Thoracic aorta (tissue), 2 donors: ENCODE data around the gene FAR2. TPM values are rescaled to one million over a fixed set of nuclear protein-coding genes. Genes with fewer than 3 reads are reported as not detected.

Experiments used
- ATAC-seq: fragments of 150-250 bp; one replicate; pipeline ENCODE4 v1.8.0; 2017; ENCODE audit warnings: low read depth; ENCODE audit not compliant: insufficient number of reproducible peaks, low FRiP score
- DNase-seq: peaks from one replicate; pipeline ENCODE4 v3.0.0-alpha.2; 2020; ENCODE audit warnings: low spot score
- H3K27ac ChIP-seq, 2 donors: fragments of 200-600 bp; sonication (generic); 1 replicate in 1 of 2; 2 replicates in 1 of 2; pipeline ENCODE4 v1.5.1; 2016; ENCODE audit warnings: mild to moderate bottlenecking in 2 of 2, moderate library complexity in 2 of 2
- H3K27me3 ChIP-seq: fragments of 200-600 bp; sonication (generic); replicated peaks from 2 replicates; pipeline ENCODE4 v1.6.0; 2016; ENCODE audit warnings: mild to moderate bottlenecking; ENCODE audit not compliant: insufficient read depth
- H3K36me3 ChIP-seq: fragments of 200-600 bp; sonication (generic); one replicate; pipeline ENCODE4 v1.5.1; 2016
- H3K4me1 ChIP-seq, 2 donors: fragments of 200-600 bp; sonication (generic); 1 replicate in 1 of 2; 2 replicates in 1 of 2; pipeline versions ENCODE4 v1.5.1 to v1.6.0; 2016; ENCODE audit warnings: low read depth in 2 of 2, mild to moderate bottlenecking in 1 of 2; ENCODE audit not compliant: control insufficient read depth in 1 of 2
- H3K4me3 ChIP-seq: fragments of 200-600 bp; sonication (generic); 2 replicates; pipeline ENCODE4 v1.5.1; 2016; ENCODE audit warnings: mild to moderate bottlenecking
- H3K9me3 ChIP-seq: fragments of 200-600 bp; sonication (generic); 2 replicates; pipeline ENCODE4 v1.5.1; 2016
- total RNA-seq, 2 donors: library from RNA; depleted of rRNA; stranded (reverse); fragments of >200 nt; gene quantifications; one replicate each; pipeline versions ENCODE4 v1.1.0 to v1.2.3, GENCODE V29; 2016
- TF ChIP-seq, protein P1 (sequence below): fragments of 200-600 bp; sonication (generic); IDR thresholded peaks from one replicate; pipeline ENCODE4 v1.5.1; 2019; ENCODE audit warnings: antibody characterized with exemption

The FAR2 gene
- total RNA-seq = 10 to 100 TPM in 1 of 2 donors, 1 to 10 TPM in 1; 8.5 to 16.9 TPM

DNA sequence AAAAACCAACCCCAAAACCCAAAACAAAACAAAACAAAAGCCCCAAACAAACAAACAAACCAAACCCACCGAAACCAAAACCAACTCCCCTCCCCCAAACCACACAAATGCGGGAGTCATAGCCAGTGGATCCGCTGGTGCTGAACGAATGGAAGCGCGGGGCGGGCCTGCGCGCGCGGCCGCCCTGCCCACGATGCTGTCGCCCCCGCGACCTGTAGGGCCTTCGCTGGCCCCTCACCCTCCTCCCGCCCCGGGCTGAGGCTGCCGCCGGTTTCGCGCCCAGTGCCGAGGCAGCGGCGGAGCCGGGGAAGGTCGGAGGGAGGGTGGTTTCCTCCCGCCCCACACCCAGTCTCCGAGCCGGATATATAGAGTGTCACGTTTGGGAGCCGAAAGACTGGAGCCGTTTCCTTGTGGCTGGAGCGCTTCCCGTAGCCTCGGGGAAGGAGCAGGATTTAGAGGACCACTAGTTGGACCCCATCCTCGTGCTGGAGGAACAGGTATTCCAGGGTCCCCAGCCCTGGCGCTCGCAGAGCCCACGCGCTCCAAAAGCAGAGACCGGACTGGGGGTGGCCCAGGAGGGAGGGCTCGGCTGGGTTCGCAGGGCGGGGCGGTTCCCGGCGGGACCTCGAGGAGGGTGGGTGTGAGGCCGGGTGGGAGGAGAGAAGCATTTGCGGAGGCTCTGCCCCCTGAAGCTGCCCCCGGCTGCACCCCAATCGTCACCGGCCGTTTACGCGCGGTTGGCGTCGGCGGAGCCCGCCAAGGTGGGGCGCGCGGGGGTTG is at the start of gene FAR2:
Gene FAR2, plus strand, starts transcription at position 368 of the 780 bp plus-strand sequence. CDS start 121,172 bp downstream, outside the sequence.
- TF ChIP-seq, protein P1, sequence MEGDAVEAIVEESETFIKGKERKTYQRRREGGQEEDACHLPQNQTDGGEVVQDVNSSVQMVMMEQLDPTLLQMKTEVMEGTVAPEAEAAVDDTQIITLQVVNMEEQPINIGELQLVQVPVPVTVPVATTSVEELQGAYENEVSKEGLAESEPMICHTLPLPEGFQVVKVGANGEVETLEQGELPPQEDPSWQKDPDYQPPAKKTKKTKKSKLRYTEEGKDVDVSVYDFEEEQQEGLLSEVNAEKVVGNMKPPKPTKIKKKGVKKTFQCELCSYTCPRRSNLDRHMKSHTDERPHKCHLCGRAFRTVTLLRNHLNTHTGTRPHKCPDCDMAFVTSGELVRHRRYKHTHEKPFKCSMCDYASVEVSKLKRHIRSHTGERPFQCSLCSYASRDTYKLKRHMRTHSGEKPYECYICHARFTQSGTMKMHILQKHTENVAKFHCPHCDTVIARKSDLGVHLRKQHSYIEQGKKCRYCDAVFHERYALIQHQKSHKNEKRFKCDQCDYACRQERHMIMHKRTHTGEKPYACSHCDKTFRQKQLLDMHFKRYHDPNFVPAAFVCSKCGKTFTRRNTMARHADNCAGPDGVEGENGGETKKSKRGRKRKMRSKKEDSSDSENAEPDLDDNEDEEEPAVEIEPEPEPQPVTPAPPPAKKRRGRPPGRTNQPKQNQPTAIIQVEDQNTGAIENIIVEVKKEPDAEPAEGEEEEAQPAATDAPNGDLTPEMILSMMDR = no peak
- Histone ChIP-seq H3K9me3 (no peaks in the 10 kb centered on the region), H3K4me3 (peak within 1 kb of the TSS; percentile 88), H3K27me3 (no peaks in the 10 kb centered on the region), H3K27ac (peak within 1 kb of the TSS in 1 of 2 donors; percentile 39), H3K4me1 (no peaks in the 10 kb centered on the region), H3K36me3 (no peaks in the 10 kb centered on the region)
- DNase-seq (no peak), ATAC-seq (peak; percentile 37)

DNA sequence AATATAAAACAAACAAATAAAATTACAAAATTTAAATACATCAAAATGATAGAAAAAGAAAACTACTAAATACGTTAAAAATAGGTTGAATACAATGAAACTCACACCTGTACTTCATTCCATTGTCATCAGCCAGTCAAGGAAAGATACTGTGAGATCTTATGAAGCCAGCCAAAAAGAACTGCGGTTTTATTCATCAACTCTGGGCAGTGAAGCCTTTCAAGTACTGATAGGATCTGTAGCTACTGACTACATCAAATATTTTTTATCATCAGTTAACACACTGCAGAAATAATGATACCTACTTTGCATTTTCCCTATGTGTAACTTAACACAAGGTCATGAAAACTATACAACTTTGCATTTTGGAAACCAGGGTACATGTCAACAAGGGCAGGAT is 46.3 kb upstream of the FAR2 start:
- Histone ChIP-seq H3K4me1 (no peaks in the 10 kb centered on the region), H3K27ac (no peak overlapping the region), H3K27me3 (no peaks in the 10 kb centered on the region), H3K36me3 (no peaks in the 10 kb centered on the region), H3K9me3 (no peaks in the 10 kb centered on the region), H3K4me3 (no peak overlapping the region)
- ATAC-seq (no peak), DNase-seq (no peak)
- TF ChIP-seq, protein P1 = no peak

DNA sequence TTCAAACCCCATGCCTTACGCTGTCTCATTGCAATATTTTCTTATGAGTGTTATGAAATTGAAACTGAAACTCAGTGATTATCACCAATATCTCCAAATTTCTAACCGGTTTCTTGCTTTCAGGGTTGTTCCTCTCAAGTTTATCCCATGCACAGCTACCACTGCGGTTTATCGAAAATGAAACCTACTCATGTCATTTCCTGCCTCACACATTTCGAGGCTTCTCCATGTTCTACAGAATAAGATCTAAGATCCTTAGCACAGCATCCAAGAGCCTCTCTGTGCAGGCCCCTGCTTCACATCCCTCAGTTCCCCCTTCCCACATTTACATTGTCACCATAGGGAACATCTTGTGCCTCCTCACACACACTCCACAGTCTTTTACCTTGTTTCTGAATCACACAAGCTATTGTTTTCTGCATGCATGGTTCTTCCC is 45.5 kb upstream of the FAR2 start:
- H3K27ac ChIP-seq = no peak overlapping the region
- TF ChIP-seq, protein P1 = no peak
- H3K36me3 ChIP-seq = no peaks in the 10 kb centered on the region
- DNase-seq (no peak), ATAC-seq (no peak)
- H3K27me3 ChIP-seq = no peaks in the 10 kb centered on the region
- H3K9me3 ChIP-seq = no peaks in the 10 kb centered on the region
- peak overlapping the region; percentile 28 for H3K4me3 ChIP-seq
- no peaks in the 10 kb centered on the region for H3K4me1 ChIP-seq

DNA sequence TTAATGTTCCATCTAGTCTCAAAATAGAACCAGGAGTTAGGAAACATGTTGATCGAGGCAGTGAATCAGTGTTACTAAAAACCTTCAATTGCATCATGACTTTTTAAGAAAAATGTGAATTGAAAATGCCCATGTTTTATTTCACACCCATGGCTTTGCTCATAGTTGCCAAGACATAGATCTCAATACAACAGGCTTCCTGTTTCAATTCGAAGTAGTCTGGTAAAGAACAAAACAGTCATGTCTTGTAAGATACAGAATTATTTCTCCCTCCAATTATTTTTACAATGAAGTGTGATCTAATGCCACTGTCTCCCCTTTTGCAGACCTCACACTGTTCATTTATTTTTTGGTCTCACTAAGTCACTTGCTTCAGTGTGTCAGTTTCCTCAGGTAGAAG is 44.6 kb upstream of the FAR2 start:
- ATAC-seq (no peak), DNase-seq (no peak)
- Histone ChIP-seq H3K9me3 (no peaks in the 10 kb centered on the region), H3K27me3 (no peaks in the 10 kb centered on the region), H3K36me3 (no peaks in the 10 kb centered on the region), H3K4me3 (no peak overlapping the region), H3K4me1 (no peaks in the 10 kb centered on the region), H3K27ac (no peak overlapping the region)
- TF ChIP-seq, protein P1 = no peak

DNA sequence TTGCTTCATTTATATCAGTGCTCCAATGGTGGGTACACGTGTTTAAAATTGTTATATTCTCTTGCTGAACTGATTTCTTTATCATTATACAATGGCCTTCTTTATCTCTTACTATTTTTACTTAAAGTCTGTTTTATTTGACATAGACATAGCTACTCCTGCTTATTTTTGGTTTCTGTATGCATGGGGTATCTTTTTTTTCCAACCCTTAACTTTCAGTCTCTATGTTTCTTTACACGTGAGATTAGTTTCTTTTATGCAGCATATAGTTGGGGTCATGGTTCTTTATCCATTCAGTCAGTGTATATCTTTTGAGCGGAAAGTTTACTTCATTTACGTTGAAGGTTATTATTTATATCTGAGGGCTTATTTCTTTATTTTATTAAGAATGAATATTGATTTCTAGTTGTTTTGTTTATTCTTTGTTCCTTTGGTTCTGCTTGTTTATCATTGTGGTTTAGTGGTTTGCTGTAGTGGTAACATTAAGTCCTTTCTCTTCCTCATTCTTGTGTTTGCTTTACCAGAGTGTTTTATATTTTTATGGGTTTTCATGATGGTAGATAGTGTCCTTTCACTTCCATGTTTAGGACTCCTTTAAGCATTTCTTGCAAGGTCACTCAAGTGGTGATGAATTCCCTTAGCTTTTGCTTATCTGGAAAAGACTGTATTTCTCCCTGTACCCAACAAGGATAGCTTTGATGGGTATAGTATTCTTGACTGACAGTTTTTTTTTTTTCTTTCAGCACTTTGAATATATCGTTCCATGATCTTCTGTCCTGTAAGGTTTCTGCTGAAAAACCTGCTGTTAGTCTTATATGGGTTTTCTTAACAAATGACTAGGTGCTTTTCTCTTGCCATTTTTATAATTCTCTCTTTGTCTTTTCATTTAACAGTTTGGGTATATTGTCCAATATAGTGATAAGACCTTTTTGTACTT is 38.3 kb upstream of the FAR2 start:
- no peaks in the 10 kb centered on the region for H3K36me3 ChIP-seq
- H3K27me3 ChIP-seq = no peaks in the 10 kb centered on the region
- ATAC-seq = no peak
- peaks cover 10% of the 10 kb centered on the region for H3K9me3 ChIP-seq
- no peak for DNase-seq
- no peaks in the 10 kb centered on the region for H3K4me1 ChIP-seq
- H3K27ac ChIP-seq = no peak overlapping the region
- TF ChIP-seq, protein P1 = no peak
- no peak overlapping the region for H3K4me3 ChIP-seq
